Activated naive CD8-positive, alpha-beta T cell treated with anti-CD3 and anti-CD28 coated beads, Interleukin-2, amount 50 U/mL, for 16 hours (primary cell): ENCODE results near the gene POGZ.
A peak's percentile ranks its signal among the peaks of the same experiment; 100 is the strongest.
"Not testable (repeated sequence)": the region's sequence is repeated elsewhere in the genome, so short reads cannot be mapped to it uniquely, and the experiment has no call there.

ENCODE experiments used
- DNase-seq: peaks from one replicate; pipeline ENCODE4 v3.0.0-alpha.2; 2020; ENCODE audit warnings: low read depth, low spot score

The POGZ gene

DNA sequence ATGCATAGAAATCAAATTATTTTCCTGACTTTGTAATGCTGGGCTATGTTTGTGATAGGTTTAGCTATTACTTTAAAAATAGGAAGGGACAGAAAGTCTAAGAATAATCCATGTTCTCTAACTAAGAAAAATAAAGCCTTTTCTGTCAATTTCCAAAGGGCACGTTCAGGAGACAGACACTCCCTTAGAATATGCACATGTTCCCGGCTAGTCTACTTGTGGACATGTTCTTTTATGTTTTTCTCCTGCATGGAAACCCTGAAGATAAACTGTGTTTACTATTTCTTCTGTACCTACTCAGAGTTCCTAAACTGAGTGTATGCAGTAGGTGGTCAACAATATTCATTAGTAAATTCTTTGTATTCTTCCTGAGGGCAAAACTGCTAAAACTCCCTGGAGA lies 47.4 kb downstream of the POGZ start:
- DNase-seq, result no peak

DNA sequence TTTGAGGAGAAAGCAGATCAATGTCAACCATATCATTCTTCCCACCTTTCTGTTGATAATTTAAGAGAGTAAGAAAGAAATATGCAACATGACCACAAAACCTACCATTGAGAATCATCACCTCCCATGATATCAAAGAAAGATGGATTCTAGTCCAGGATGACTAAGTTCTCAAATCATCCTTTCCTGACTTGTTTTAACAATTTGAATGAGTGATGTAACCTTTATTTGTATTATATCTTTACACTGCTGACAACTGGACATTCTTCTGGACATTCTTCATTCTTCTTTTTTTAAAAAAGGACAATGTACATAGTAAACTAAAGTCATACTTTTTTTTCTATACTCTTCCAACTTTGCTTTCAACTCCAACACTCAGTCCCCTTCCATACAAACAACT lies 50.4 kb downstream of the POGZ start:
- DNase-seq, result no peak

DNA sequence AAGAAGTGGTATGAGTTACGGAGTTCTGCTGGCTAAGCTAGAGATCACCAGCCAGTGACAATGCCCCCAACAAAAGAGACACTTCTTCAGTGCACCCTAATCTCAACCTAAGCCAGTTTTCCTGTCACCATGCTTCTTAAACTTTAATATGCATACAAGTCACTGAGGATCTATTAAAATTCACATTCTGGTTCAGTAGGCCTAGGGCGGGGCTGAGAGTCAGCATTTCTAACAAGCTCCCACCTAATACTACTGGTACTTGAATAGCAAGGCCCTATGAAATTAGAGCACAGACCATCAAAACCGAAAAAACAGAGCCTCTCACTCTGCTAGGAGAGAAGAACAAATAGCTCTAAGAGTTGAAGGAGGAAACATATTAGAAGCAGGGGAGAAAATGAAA lies 52.0 kb downstream of the POGZ start:
- DNase-seq, result no peak

DNA sequence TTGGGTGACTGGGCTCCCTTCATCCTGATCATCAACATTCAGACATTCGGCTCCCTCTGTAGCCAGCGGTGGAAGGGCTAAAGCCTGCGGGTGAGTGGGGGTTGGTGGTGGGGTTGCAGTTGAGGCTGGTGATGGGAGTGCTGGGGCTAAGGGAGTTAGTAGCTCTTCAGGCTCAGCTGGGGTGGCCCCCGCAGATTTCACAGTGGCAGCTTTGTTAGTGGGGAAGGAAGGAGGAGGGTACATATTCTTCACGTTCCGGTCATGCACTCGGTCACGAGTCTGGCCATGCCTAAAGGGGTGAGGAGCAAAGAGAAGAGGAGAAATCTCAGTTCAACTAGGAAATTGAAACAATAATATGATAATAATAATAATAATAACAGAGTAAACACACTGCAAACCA lies 53.1 kb downstream of the POGZ start:
- no peak for DNase-seq

DNA sequence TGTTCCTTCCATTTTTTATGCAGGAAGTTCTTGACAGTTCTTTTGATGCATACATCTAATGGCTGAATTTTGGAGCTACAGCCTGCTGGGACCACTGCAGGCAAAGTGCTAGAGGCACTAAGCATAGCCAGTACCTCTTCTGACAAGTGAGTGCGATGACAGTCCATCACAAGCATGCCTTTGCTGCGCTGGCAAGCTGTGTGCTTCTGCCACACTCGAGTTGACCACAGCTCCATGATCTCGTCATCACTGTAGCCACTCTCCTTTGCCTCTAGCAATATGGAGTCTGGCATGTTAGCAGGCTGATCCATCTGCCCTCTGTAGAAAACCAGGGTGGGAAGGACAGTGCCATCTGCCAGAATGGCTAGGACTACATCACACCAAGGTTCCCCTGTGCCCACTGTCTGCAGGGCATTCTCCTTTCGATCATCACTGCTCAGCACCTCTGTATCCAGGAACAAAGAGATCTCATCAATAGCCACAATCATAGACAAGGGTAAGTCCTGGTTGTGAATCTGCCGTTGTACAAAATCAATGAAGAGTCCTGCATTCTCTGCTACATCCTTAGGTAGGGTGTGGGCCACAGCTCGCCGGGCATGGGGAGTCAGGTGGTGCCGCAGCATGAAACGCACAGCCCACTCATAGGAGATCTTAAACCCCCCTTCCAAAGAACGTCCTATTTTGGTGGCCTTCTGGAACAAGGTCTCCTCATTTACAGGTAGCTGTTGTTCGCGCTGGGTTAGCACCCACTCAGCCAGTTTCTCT lies 53.9 kb downstream of the POGZ start:
- DNase-seq, result no peak

DNA sequence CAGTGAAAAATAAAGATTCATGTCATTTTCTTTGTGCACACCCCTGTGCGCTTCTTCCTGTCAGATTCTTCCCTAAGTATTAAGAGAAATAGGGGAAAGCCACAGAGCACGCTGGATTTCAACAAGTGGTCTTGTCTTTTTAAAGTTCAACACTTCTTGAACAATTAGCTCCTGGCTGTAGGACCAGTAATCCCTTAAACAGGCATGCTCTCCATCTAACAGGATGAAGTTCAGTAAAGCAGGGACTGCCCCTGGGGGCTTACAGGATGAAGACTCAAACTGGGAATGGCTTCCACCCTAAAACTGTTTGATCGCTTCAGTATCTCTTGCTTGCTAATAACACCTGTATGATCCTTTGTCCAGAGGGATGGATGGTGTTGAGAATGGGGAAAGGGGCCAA lies 55.7 kb downstream of the POGZ start:
- no peak for DNase-seq

DNA sequence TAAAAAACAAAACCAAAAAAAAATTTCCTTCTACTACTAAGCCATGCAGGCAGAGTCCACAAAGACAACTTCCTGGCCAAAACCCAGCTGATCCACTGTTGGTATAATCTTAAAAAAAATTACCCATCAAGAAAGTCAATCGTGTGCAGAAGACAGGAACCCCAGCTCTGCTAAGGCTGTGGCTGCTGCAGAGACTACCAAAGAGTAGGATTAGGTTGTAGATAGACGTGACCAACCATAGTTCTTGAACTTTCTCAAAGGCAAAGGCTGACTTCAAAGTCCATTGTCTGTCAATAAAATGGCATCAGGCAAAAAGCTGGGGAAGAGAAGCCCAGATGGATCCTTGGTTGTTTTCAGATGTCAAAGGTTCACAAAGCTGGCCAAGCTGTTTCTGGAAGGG lies 56.5 kb downstream of the POGZ start:
- DNase-seq, result no peak

DNA sequence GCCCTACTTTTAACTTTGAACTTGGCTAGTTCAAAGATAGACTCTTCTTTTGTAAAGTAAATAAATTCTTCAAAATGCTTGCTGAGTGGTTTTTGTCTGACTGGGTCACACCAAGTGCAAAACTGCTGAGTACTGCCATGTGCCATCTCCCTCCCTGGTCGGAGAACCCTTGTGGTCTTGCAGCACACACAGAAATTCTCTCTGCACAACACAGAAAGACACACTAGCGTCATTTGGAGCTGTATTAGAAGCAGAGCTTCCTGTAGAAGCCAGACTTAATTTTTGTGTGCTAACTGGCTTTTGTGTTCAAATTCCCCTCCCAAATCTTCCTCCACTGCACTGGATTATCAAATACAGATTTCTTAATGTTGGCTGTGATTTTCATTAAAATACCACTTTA lies 57.4 kb downstream of the POGZ start:
- DNase-seq, result no peak

DNA sequence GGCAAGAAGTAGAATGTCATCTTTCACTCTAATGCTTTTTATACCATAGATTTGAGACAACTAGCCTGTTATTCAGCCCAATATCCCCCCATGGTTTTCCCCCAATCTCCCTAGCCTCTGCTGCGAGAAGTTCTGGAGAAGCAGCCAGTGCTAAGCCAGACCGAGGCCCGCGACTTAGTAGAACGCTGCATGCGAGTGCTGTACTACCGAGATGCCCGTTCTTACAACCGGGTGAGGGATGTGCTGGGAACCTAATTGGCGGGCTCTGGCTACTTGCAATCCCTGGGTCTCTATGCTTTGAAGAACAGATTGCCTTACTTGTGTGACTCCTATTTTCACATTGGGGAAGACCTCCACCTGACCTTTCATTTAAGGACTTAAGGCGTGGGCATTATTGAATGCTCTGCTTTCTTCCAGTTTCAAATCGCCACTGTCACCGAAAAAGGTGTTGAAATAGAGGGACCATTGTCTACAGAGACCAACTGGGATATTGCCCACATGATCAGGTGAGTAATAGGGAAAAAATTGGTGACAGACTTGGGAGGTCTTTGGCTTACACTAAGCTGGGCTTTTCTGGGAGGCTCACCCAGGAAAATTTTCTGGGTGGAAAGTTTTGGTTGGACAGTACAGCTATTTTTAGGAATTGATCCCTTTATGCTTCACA lies 58.0 kb downstream of the POGZ start:
- DNase-seq, result no peak

DNA sequence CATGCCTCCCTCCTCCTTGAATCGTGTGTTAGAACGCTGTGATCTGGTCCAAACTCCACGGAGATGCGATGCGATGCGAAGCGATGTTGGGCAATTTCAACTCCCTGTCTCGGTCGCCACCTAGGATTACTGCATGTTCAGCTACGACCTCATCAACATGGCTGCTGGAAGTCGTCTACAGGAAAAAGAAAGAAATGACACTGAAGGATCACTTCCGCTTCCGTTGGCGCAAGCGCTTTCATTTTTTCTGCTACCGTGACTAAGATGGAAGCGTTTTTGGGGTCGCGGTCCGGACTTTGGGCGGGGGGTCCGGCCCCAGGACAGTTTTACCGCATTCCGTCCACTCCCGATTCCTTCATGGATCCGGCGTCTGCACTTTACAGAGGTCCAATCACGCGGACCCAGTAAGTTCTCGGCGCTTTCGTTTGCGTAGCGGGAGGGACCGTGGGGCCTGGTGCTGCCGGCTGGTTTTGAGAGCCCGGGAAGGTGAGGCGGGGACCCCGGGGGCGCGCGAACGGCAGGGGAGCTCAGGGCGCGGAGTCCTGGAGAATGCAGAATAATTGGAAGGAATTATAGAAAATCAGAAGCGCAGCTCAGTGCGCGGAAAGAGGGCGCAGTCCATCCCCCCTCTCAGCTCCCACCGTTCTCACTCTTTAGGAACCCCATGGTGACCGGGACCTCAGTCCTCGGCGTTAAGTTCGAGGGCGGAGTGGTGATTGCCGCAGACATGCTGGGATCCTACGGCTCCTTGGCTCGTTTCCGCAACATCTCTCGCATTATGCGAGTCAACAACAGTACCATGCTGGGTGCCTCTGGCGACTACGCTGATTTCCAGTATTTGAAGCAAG lies 59.7 kb downstream of the POGZ start, which contains the start of gene PSMB4:
PSMB4 (plus strand) TSS at position 250 of the 848 bp plus-strand sequence; CDS start at position 265, 15 bp downstream.
- peak; percentile 55 for DNase-seq

DNA sequence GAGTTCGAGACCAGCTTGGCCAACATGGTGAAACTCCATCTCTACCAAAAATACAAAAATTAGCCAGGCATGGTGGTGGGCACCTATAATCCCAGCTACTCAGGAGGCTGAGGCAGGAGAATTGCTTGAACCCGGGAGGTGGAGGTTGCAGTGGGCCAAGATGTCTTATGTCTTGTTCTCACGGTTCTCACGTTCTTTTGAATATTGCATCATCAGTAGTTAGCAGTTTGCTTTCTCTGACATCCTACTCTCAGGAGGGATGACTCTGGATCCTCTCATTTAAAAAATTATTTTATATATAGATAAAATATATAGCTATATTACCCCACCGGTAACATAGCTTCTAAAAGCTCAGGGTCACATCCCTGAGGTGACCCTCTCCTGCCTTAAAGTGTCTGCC lies 63.0 kb downstream of the POGZ start:
- not testable (repeated sequence) for DNase-seq

DNA sequence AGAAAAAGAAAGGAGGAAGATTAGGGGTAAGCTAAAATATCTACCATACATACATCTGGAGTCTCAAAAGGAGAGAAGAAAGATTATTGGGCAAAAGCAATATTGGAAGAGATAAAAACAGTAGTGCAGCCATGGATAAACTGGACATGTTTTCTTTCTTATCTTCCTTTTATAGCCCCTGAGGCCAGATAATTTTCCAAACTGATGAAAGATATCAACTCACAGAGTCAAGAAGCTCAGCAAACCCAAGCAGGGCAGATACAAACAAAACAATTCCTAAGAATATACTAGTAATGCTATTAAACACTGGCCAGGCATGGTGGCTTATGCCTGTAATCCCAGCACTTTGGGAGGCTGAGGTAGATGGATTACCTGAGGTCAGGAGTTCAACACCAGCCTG lies 65.7 kb downstream of the POGZ start:
- no peak for DNase-seq

DNA sequence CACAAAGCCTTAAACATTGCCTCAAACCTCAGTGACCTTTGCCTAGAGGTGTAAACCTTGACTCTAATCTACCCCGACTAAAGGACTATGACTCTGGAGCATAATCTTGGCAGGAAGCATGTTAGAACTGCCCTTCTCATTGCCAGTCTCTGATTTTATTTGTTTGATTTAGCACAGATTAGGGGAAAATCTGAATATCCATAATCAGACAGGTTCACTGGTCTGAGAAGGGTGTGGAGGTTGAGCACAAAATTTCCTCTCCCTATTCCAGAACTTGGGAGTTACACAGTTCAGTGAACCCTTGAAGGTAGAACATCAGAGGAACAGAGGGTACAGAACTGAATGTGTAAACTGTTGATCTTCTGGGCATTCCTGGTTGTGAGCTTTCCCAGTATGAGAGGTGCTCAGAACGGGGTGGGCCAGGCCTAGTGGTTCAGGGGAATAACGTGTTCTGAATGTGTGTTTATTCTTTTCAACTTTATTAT lies 68.2 kb downstream of the POGZ start:
- no peak for DNase-seq

DNA sequence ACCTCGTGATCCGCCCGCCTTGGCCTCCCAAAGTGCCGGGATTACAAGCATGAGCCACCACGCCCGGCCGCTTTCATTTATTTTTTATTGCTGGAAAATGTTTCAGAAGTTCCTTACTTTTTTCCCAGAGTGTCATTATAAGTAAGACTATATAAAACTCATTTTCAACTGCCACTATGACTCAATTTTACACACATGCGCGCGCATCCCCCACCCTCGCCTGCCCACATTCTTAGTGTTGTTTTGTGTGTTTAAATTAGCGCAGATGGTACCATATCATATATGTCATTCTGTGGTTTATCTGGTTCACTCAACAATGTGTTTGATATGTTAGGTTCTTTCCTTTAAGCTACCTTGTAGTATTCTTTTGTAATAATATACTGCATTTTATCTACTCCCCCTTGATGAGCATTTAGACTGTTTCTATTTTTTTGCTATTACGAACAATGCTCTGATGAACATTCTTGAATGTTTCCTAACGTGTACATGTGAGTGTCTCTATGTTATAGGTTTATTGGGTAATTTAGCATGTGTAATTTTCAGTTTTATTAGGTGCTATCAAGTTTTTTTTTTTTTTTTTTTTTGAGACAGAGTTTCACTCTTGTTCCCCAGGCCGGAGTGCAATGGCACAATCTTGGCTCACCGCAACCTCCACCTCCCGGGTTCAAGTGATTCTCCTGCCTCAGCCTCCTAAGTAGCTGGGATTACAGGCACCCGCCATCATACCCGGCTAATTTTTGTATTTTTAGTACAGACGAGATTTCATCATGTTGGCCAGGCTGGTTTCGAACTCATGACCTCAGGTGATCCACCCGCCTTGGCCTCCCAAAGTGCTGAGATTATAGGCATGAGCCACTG lies 68.8 kb downstream of the POGZ start:
- not testable (repeated sequence) for DNase-seq

DNA sequence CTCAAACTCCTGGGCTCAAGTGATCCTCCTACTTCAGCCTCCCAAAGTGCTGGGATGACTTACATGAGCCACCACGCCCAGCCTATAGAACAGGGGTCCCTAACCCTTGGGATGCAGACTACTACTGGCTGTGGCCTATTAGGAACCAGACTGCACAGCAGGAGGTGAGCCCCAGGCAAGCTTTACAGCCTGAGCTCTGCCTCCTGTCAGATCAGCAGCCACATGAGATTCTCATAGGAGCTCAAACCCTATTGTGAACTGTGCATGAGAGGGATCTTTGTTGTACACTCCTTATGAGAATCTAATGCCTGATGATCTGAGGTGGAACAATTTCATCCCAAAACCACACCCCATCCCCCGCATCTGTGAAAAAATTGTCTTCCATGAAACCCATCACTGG lies 73.3 kb downstream of the POGZ start:
- no peak for DNase-seq

DNA sequence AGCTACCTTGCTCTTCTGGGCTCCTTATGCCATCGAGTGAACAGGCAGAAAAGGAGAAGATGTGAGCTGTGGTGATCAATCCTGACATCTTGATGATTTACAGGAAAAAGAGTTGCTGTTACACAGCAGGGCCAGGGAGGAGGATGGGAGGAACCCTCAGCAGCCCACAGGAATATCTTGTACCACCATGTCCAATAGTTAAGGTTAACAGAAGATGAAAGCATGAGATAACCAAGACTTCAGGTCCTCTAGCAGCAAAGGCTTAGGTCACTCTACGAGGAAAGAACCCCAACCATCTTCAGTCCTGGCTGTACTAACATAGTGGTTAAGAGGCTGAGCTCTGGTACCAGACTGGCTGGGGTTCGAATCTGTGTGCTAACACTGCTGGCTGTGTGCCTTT lies 74.7 kb downstream of the POGZ start:
- no peak for DNase-seq

DNA sequence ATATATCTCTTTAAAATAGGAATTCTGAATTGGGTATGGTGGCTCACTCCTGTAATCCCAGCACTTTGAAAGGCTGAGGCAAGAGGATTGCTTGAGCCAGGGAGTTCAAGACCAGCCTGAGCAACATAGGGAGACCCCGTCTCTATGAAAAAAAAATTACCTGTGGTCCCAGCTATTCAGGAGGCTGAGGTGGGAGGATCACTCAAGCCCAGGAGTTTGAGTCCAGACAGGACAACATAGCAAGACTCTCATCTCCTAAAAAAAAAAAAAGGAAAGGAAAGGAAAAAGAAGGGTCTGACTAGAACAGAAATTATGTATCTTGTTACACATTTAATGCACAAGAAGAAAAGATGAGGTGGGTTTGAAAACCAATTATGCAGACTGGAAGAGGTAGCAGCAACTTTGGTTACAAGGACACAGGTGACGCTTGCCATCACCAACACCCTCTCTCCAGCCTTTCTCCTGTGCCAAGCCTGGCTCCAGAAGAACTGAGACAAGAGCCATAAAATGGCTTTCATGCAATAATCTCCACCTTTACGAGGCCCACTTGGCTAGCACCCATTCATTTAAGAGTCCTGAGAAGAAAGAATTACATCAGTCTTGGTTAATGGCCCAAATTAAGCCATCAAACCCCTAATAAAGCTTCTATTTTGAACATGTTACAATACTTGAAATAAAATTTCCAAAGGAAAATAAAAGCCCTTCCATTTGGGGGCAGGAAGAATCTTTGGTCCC lies 82.0 kb downstream of the POGZ start:
- no peak for DNase-seq

DNA sequence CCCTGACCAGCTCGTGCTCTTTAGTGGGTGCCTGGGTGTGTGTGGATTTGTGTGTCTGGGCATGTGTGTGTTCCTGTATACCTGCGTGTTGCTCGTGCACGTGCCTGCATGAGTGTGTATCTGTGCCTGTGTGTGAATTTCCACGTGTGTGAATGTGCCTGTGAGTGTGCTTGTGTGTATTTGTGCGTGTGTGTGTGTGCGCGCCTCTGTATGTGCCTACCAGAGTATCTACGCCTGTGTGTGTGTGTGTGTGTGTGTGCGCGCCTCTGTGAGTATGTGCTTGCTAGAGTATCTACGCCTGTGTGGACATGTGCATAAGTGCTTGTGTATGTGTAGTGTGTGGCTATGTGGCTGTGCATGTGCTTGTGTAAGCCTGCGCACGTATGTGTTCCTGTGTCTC lies 86.1 kb downstream of the POGZ start:
- DNase-seq, result no peak

DNA sequence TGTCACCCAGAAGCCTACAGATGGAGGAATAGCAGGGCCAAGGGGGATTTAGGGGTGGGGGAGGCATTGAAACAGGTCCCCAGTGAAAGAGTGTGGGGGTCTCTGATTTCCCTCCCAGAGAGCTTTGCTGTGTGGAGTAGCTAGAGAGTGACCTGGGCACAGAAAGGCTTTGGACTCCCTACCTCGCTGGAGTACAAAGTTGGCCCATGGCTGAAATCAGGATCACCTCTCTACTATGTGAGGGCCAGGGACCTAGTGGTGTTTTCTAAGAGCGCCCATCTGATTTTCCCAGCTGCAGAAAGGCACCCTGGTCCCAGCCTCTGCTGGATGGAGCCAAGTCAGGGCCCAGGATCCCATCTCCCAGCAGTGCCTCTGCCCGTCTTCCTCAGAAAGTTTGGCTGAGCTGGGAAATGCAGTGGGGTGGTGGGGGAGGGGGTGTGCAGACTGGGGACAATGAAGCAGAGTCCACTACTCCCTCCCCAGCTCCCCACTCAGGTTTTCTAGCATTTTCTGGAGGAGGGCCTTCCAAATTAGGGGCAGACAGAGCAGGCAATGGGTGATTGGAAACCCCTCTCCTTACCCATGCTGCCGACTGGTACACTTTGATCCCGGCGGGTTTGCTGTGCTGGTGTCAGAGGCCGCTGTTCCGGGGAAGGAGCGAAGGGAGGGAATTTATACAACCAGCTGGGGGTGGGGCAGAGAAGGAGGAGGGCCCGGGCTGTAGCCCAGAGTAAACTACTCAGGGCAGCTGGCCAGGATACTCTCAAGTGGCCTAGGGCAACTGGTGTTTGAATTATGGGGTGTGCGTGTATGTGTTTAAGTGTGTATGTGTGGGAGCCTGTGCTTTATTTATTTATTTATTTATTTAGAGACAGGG lies 87.0 kb downstream of the POGZ start, which contains the start of gene SELENBP1:
SELENBP1 (minus strand) TSS at position 648 of the 877 bp plus-strand sequence; CDS start at position 584, 64 bp downstream.
- no peak for DNase-seq
